A673 (cell line): ENCODE results near the gene FNDC1.

Experiments used
- EZH2 ChIP-seq: fragments of 200-600 bp; sonication (generic); IDR thresholded peaks from 2 replicates; pipeline ENCODE4 v1.6.1; 2017; ENCODE audit warnings: borderline replicate concordance, low read depth, mild to moderate bottlenecking, mixed read lengths, antibody characterized with exemption, low read length; ENCODE audit not compliant: poor library complexity, severe bottlenecking
- TF ChIP-seq, protein P1 (sequence below): fragments of 300-800, 200-600 bp; sonication (generic); conservative IDR thresholded peaks from 2 replicates; pipeline ENCODE4 v1.5.1; 2017; ENCODE audit warnings: low read depth, mild to moderate bottlenecking, antibody characterized with exemption, low read length, moderate library complexity, mixed read lengths

DNA sequence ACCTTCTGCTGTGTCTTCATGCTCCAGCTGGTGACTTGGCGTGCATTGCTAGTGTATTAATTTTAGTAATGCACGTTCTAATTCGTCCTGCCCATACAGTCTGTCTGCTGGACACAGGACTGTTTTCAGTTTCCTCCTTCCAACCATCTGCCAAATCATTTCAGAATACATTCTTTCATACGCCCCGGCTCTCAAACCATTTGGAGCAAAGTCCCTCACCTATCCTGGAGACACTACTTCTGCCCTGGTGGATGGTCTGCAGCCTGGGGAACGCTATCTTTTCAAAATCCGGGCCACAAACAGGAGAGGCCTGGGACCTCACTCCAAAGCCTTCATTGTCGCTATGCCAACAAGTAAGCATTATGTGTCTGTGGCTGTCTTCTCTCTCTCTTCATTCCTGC, 60.5 kb downstream of the FNDC1 start:
- TF ChIP-seq, protein P1, sequence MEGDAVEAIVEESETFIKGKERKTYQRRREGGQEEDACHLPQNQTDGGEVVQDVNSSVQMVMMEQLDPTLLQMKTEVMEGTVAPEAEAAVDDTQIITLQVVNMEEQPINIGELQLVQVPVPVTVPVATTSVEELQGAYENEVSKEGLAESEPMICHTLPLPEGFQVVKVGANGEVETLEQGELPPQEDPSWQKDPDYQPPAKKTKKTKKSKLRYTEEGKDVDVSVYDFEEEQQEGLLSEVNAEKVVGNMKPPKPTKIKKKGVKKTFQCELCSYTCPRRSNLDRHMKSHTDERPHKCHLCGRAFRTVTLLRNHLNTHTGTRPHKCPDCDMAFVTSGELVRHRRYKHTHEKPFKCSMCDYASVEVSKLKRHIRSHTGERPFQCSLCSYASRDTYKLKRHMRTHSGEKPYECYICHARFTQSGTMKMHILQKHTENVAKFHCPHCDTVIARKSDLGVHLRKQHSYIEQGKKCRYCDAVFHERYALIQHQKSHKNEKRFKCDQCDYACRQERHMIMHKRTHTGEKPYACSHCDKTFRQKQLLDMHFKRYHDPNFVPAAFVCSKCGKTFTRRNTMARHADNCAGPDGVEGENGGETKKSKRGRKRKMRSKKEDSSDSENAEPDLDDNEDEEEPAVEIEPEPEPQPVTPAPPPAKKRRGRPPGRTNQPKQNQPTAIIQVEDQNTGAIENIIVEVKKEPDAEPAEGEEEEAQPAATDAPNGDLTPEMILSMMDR, result no peak
- no peak for TF ChIP-seq EZH2
